ENCODE data around the gene ADCY3. TPM values are rescaled to one million over a fixed set of nuclear protein-coding genes. Genes with fewer than 3 reads are reported as not detected.

Gene ADCY3
- total and polyA plus RNA-seq, 3 experiments from 2014 or later, result 8.8 to 95.4 (median 90.9) TPM

DNA sequence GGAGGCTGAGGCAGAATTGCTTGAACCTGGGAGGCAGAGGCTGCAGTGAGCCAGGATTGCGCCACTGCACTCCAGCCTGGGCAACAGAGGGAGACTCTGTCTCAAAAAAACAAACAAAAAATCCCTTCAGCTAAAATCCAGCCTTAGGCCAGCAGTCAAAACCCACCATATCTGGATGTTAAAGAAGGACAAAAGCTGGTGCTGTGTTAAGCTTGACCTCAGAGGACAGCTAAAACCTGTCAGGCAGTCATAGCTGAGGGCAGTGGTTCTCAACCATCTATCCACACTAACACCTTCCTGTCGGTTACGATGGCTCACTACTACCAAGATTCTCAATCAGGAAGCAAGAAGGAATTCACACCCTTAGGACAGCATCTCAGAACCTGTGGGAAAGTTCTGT lies 136.4 kb downstream of the ADCY3 start:
- H3K4me1 Mint-ChIP-seq, result no peaks in the 10 kb centered on the region
- ChIA-PET POLR2A (no interaction called here), CTCF (interaction anchor here (1.3 kb wide), 1 partner anchor 9 kb away, joined by 3 read pairs; no protein-coding TSS in a partner anchor)
- peaks cover 0 to 3% (median 2%) of the 10 kb centered on the region in 3 donors for H3K36me3 Mint-ChIP-seq
- Histone ChIP-seq H3K4me3 (ENCODE audit: low read length) (no peak overlapping the region), H3K27me3 (ENCODE audit: insufficient read depth, low read length, poor library complexity, severe bottlenecking) (no peaks in the 10 kb centered on the region), H3K36me3 (ENCODE audit: insufficient read depth, low read length) (no peaks in the 10 kb centered on the region), H3K4me1 (ENCODE audit: insufficient read depth, low read length) (no peaks in the 10 kb centered on the region), H3K9me3 (ENCODE audit: low read length) (no peaks in the 10 kb centered on the region), H3K27ac (ENCODE audit: low read depth, low read length) (no peak overlapping the region)
- no peak overlapping the region for H3K27ac Mint-ChIP-seq
- no peaks in the 10 kb centered on the region for H3K9me3 Mint-ChIP-seq
- H3K27me3 Mint-ChIP-seq, result peaks cover 8 to 14% of the 10 kb centered on the region in 2 donors
- H3K4me3 Mint-ChIP-seq, result no peak overlapping the region
- no peak for DNase-seq

DNA sequence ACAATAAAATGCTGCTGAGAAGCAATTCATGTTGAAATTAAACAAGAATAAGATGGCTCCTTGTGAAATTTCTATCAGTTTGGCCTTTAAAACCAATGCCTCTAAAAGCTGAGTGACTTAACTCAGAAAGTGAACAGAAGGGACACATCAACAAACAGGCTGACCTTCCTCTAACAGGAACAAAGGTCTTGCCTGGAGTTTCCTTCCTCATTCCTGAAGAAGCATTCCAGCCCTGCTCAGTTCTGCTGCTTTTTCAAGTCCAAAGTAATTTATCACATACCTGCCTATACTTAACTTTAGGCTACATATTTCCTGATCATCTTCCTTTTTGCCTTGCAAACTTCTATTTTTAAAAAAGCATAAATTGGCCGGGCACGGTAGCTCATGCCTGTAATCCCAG lies 140.9 kb downstream of the ADCY3 start:
- Mint-ChIP-seq H3K4me1 (no peaks in the 10 kb centered on the region), H3K9me3 (no peaks in the 10 kb centered on the region), H3K4me3 (no peak overlapping the region), H3K27ac (no peak overlapping the region), H3K36me3 (peaks cover 0 to 3% (median 0%) of the 10 kb centered on the region in 3 donors), H3K27me3 (peaks cover 8 to 10% of the 10 kb centered on the region in 2 donors)
- Histone ChIP-seq H3K27me3 (ENCODE audit: insufficient read depth, low read length, poor library complexity, severe bottlenecking) (no peaks in the 10 kb centered on the region), H3K36me3 (ENCODE audit: insufficient read depth, low read length) (no peaks in the 10 kb centered on the region), H3K4me3 (ENCODE audit: low read length) (no peak overlapping the region), H3K27ac (ENCODE audit: low read depth, low read length) (no peak overlapping the region), H3K9me3 (ENCODE audit: low read length) (no peaks in the 10 kb centered on the region), H3K4me1 (ENCODE audit: insufficient read depth, low read length) (no peaks in the 10 kb centered on the region)
- DNase-seq, result no peak
- ChIA-PET POLR2A (no interaction called here), CTCF (interaction anchor here (0.9 to 2.3 kb wide), 3 partner anchors 11 to 49 kb away, joined by 4 to 9 read pairs (median 4); partner anchors contain the start of genes CENPO and PTRHD1)

DNA sequence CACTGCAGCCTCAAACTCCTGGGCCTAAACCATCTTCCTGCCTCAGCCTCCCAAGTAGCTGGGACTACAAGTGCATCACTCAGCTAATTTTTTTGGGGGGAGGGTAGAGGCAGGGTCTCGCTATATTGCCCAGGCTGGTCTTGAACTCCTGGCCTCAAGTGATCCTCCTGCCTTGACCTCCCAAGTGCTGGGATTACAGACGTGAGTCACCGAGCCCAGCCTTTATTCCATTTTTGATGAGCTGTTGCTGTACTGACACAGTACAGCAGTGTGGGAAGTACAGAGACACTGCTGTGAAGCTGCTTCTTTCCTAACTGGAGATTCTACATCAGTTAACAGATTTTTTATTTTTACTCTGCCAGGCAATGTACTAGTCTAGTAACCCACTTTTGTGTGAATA lies 145.7 kb downstream of the ADCY3 start:
- H3K36me3 Mint-ChIP-seq, result peaks cover 0 to 10% (median 4%) of the 10 kb centered on the region in 3 donors
- CTCF ChIA-PET, result no interaction called here

DNA sequence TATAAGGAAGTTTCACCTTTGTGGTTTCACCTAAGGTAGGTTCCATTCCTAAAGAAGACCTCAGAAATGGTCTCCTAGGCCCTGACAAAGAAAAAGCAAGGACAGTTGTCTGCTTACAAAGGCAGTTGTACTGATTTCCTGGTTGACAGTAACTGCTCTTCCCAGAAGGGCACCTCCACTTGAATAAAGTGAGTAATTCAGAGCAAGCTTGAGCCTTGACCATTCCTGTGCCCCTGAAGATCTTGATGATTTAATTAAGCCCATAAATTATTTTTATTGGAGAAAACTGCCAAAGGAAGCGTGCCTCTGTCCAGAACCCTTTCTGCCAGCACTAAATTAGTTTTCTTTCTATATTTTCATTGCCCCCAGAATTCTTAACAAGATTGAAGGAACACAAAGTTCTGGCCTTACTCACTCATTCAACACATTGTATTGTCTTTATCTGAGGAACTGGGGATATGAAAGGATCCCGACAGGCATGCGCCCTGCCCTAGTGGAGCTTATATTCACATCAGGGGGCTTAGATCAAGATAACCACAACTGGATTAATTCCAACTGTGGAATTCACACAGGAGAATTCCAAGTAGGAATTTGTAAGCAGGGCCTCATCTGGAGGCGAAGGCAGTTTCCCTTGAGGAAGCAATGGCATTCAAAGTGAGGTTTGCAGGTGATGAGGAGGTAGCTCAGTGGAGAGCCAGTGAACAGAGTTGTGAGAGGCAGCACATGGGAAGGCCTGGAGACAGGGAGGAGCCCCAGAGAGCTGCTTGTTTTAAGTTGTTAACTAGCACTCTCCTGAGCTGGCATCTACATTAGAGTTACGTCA lies 148.1 kb downstream of the ADCY3 start:
- DNase-seq, result no peak
- Histone ChIP-seq H3K36me3 (ENCODE audit: insufficient read depth, low read length) (peaks cover 8% of the 10 kb centered on the region), H3K4me3 (ENCODE audit: low read length) (no peak overlapping the region), H3K27ac (ENCODE audit: low read depth, low read length) (no peak overlapping the region), H3K9me3 (ENCODE audit: low read length) (no peaks in the 10 kb centered on the region), H3K27me3 (ENCODE audit: insufficient read depth, low read length, poor library complexity, severe bottlenecking) (no peaks in the 10 kb centered on the region), H3K4me1 (ENCODE audit: insufficient read depth, low read length) (no peaks in the 10 kb centered on the region)
- Mint-ChIP-seq H3K27me3 (no peaks in the 10 kb centered on the region), H3K4me1 (peaks cover 0 to 6% (median 2%) of the 10 kb centered on the region in 3 donors), H3K4me3 (no peak overlapping the region), H3K27ac (peak overlapping the region in 3 of 8 donors; percentile 1 to 28 (median 17)), H3K9me3 (no peaks in the 10 kb centered on the region), H3K36me3 (peaks cover 0 to 28% (median 4%) of the 10 kb centered on the region in 3 donors)
- ChIA-PET POLR2A (no interaction called here), CTCF (no interaction called here)

More for the DNA sequence above, 145.7 kb downstream of the ADCY3 start:
- Histone ChIP-seq H3K27me3 (ENCODE audit: insufficient read depth, low read length, poor library complexity, severe bottlenecking) (no peaks in the 10 kb centered on the region), H3K9me3 (ENCODE audit: low read length) (no peaks in the 10 kb centered on the region), H3K4me1 (ENCODE audit: insufficient read depth, low read length) (no peaks in the 10 kb centered on the region), H3K4me3 (ENCODE audit: low read length) (no peak overlapping the region), H3K36me3 (ENCODE audit: insufficient read depth, low read length) (peaks cover 8% of the 10 kb centered on the region), H3K27ac (ENCODE audit: low read depth, low read length) (no peak overlapping the region)
- no peak for DNase-seq
- POLR2A ChIA-PET, result interaction anchor here (0.5 kb wide), 1 partner anchor 15 kb away, joined by 3 read pairs; no protein-coding TSS in a partner anchor
- Mint-ChIP-seq H3K4me1 (peaks cover 0 to 6% (median 2%) of the 10 kb centered on the region in 3 donors), H3K27ac (no peak overlapping the region), H3K9me3 (no peaks in the 10 kb centered on the region), H3K4me3 (no peak overlapping the region), H3K27me3 (no peaks in the 10 kb centered on the region)

DNA sequence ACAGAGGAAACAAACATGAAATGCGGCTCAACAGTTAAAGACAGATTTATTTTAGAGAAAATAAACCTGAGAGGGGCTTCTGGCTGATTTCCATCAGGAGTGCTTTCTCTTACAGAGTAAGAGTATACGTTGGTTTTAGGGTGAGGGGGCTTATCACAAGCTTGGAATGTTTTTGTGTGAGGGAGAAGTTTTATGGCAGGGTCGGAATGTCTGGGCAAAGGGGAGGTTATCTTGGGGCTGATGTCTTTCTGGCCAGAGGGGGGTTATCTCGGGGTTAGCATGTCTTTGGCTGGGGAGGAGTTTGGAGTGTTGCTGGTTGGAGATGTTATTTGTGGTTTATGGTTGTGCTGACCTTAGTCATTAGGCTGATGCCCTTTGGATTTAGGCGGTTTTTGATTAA lies 149.0 kb downstream of the ADCY3 start:
- Mint-ChIP-seq H3K4me3 (no peak overlapping the region), H3K27ac (peak overlapping the region in 2 of 8 donors; percentile 30 to 64), H3K27me3 (no peaks in the 10 kb centered on the region), H3K9me3 (no peaks in the 10 kb centered on the region), H3K36me3 (peaks cover 0 to 36% (median 4%) of the 10 kb centered on the region in 3 donors), H3K4me1 (peaks cover 0 to 7% (median 6%) of the 10 kb centered on the region in 3 donors)
- ChIA-PET CTCF (no interaction called here), POLR2A (no interaction called here)
- Histone ChIP-seq H3K4me3 (ENCODE audit: low read length) (no peak overlapping the region), H3K9me3 (ENCODE audit: low read length) (no peaks in the 10 kb centered on the region), H3K27me3 (ENCODE audit: insufficient read depth, low read length, poor library complexity, severe bottlenecking) (no peaks in the 10 kb centered on the region), H3K27ac (ENCODE audit: low read depth, low read length) (no peak overlapping the region), H3K4me1 (ENCODE audit: insufficient read depth, low read length) (no peaks in the 10 kb centered on the region), H3K36me3 (ENCODE audit: insufficient read depth, low read length) (peaks cover 8% of the 10 kb centered on the region)
- no peak for DNase-seq

Other genes starting within 250 kb of the ADCY3 start
- 10 to 100 TPM; 24.7 to 29.2 TPM for gene PTRHD1, start 126.8 kb downstream of the ADCY3 start, total RNA-seq
- 44.5 TPM for gene PTRHD1, start 126.8 kb downstream of the ADCY3 start, polyA plus RNA-seq
- 10 to 100 TPM; 43.0 to 51.7 TPM for gene CENPO, start 126.8 kb downstream of the ADCY3 start, total RNA-seq
- gene CENPO, start 126.8 kb downstream of the ADCY3 start, polyA plus RNA-seq, result 4.2 TPM
- 1 to 10 TPM; 4.4 to 4.7 TPM for gene DNAJC27, start 51.7 kb upstream of the ADCY3 start, total RNA-seq
- gene DNAJC27, start 51.7 kb upstream of the ADCY3 start, polyA plus RNA-seq, result 2.8 TPM
- under 1 TPM; 0.20 to 0.27 TPM for gene EFR3B, start 121.8 kb upstream of the ADCY3 start, total RNA-seq
- gene EFR3B, start 121.8 kb upstream of the ADCY3 start, polyA plus RNA-seq, result 0.16 TPM
- gene POMC, start 248.3 kb upstream of the ADCY3 start, total RNA-seq, result 1 to 10 TPM; 4.7 to 6.2 TPM
- gene POMC, start 248.3 kb upstream of the ADCY3 start, polyA plus RNA-seq, result 10.9 TPM

Measured in CD8-positive, alpha-beta memory T cell (primary cell).